Activated CD8-positive, alpha-beta memory T cell treated with anti-CD3 and anti-CD28 coated beads for 48 hours (primary cell): ENCODE data around the gene INMT.

Source experiments
- DNase-seq, 3 experiments: peaks; one replicate each; pipeline ENCODE4 v3.0.0-alpha.2; 2020; ENCODE audit warnings: low read depth in 2 of 3, low spot score in 2 of 3

The INMT gene

GRCh38 chr7:30727061-30727945 lies 24.6 kb upstream of the INMT start:
- DNase-seq, result no peak

GRCh38 chr7:30728591-30729100 lies 23.3 kb upstream of the INMT start:
- no peak for DNase-seq

GRCh38 chr7:30729642-30730041 lies 22.3 kb upstream of the INMT start:
- DNase-seq, result no peak

- no peak for DNase-seq
These were observed 21.8 kb upstream of the INMT start for GRCh38 chr7:30730097-30730496.

GRCh38 chr7:30730996-30731395 lies 20.9 kb upstream of the INMT start:
- no peak for DNase-seq

GRCh38 chr7:30731581-30731980 lies 20.4 kb upstream of the INMT start:
- DNase-seq, result no peak

- DNase-seq, result no peak
These were observed 19.3 kb upstream of the INMT start for GRCh38 chr7:30732606-30733005.

GRCh38 chr7:30733216-30733615 lies 18.7 kb upstream of the INMT start:
- no peak for DNase-seq

GRCh38 chr7:30733691-30734090 lies 18.2 kb upstream of the INMT start:
- DNase-seq, result no peak

GRCh38 chr7:30734497-30734896 lies 17.4 kb upstream of the INMT start:
- no peak for DNase-seq

GRCh38 chr7:30735631-30736030 lies 16.3 kb upstream of the INMT start:
- no peak for DNase-seq

- DNase-seq, result no peak
These were observed 15.6 kb upstream of the INMT start for GRCh38 chr7:30736291-30736690.

GRCh38 chr7:30738026-30738915 lies 13.7 kb upstream of the INMT start:
- DNase-seq, result no peak

GRCh38 chr7:30739691-30740090 lies 12.2 kb upstream of the INMT start:
- no peak for DNase-seq

GRCh38 chr7:30740417-30741181 lies 11.3 kb upstream of the INMT start:
- DNase-seq, result peak; percentile 33 to 72 (median 63)

GRCh38 chr7:30741289-30741688 lies 10.6 kb upstream of the INMT start:
- no peak for DNase-seq

- no peak for DNase-seq
These were observed 8.4 kb upstream of the INMT start for GRCh38 chr7:30743371-30744074.

GRCh38 chr7:30744075-30744417 lies 7.9 kb upstream of the INMT start:
- no peak for DNase-seq

GRCh38 chr7:30745261-30745941 lies 6.5 kb upstream of the INMT start:
- DNase-seq, result no peak

GRCh38 chr7:30750010-30750409 lies 1.9 kb upstream of the INMT start:
- no peak for DNase-seq
